Measurements from ENCODE around the gene CRLF2.
A peak's percentile ranks its signal among the peaks of the same experiment; 100 is the strongest.
"Not testable (repeated sequence)": the region's sequence is repeated elsewhere in the genome, so short reads cannot be mapped to it uniquely, and the experiment has no call there.

Gene CRLF2

GRCh38 chrX:1165535-1166196 lies 46.8 kb downstream of the CRLF2 start:
- peak; percentile 5 for DNase-seq

- peak; percentile 2 for DNase-seq
These were observed 47.8 kb downstream of the CRLF2 start for GRCh38 chrX:1164322-1165288.

DNA sequence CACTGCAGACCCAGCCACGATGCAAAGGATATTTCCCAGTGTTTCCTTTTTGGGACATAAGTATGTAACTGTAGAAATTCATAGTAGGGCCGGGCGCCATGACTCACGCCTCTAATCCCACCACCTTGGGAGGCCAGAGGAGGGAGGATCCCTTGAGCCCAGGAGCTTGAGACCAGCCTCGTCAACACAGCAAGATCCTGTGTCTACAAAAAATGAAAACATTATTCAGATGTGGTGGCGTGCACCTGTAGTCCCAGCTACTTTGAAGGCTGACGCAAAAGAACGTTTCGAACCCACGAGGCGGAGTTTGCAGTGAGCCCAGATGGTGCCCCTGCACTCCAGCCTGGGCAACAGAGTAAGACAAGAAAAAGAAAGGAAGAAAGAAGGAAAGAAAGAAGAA lies 49.2 kb downstream of the CRLF2 start:
- no peak for DNase-seq

- no peak for DNase-seq
These were observed 50.1 kb downstream of the CRLF2 start for GRCh38 chrX:1162119-1162916.

GRCh38 chrX:1159548-1159947 lies 52.9 kb downstream of the CRLF2 start:
- DNase-seq = no peak

- not testable (repeated sequence) for DNase-seq
These were observed 55.6 kb downstream of the CRLF2 start for GRCh38 chrX:1156681-1157455.

DNA sequence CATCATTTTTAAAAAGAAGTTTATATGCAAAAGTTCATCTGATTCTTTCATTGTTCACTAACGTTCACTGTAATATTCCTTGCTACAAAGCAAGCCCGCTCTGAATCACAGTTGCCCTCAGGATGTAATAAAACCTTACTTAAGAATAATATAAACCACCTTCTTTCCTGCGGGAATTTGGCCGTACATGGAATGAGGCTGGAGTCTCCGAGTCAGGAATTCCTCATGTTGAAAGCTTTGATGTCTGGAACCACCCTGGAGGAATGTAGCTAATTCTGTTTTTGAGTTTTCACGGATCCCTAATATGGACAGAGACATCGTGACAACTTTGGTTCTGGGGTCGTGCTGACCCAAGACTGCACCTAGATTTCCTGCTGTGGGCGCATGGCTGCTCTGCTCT lies 58.5 kb downstream of the CRLF2 start:
- DNase-seq = peak; percentile 48

DNA sequence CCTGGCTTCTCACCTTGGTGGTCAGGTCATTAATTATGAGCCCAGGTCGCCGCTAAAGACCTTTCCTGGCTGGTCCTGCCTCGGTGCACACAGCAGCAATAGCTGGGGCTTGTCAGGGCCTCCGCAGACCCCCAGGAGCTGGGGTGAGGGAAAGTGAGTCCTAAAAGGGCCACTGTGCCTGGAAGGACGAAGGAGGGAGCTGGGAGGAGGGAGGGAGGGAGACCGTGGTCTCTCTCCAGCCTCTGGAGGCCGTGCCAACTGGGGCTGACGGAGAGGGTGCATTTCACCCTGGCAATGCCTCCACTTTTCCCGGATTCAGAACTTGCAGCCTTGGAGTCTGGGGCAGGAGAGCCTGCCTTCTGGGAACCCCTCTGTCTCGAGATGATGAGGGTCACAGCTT lies 60.4 kb downstream of the CRLF2 start:
- DNase-seq = no peak

DNA sequence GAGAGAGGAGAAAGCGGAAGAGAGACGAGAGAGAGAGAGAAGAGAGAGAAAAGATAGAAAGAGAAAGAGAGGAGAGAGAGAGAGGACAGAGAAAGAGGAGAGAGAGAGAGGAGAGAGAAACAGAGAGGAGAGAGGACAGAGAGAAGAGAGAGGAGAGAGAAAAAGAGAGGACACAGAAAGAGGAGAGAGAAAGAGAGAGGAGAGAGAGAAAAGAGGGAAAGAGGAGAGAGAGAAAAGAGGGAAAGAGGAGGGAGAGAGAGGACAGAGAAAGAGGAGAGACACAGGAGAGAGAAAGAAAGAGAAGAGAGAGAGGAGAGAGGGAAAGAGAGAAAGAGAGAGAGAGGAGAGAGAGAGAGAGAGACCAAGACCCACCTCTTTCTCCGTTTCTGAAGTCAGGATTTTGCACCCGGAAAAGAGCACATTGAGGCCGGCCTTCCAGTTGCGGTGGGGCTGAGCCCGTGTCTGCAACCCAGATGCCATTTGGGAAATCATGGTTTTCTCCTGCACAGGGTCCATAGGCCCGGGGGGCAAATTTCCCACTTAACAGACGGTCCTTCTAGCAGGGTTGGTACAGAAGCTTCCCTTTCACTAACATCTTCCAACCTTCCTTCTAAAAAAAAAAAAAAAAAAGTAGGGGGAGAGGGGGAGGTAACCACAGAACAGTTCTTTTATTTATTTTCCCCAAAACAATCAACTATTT lies 60.9 kb downstream of the CRLF2 start:
- no peak for DNase-seq

GRCh38 chrX:1150569-1151347 lies 61.7 kb downstream of the CRLF2 start:
- DNase-seq = no peak

- DNase-seq = no peak
These were observed 64.6 kb downstream of the CRLF2 start for GRCh38 chrX:1147611-1148515.

- DNase-seq = no peak
These were observed 68.2 kb downstream of the CRLF2 start for GRCh38 chrX:1144293-1144692.

Measured in EL (cell line).